GM12874 (cell line): ENCODE results near the gene SORCS2.
A peak's percentile ranks its signal among the peaks of the same experiment; 100 is the strongest.

Source experiments
- CTCF ChIP-seq: IDR thresholded peaks from 2 replicates; pipeline ENCODE4 v1.5.1; 2011; ENCODE audit warnings: low read depth, mild to moderate bottlenecking, control low read depth, low read length, moderate library complexity; ENCODE audit not compliant: insufficient read depth

Gene SORCS2

GRCh38 chr4:7193030-7193958 is 956 bp downstream of the SORCS2 start:
- TF ChIP-seq CTCF = no peak

- peak; percentile 44 for TF ChIP-seq CTCF
These were observed 2.2 kb downstream of the SORCS2 start for GRCh38 chr4:7194251-7195140.

GRCh38 chr4:7195141-7195515 is 2.8 kb downstream of the SORCS2 start:
- TF ChIP-seq CTCF = no peak

- no peak for TF ChIP-seq CTCF
These were observed 3.4 kb downstream of the SORCS2 start for GRCh38 chr4:7195546-7196287.

GRCh38 chr4:7196288-7196651 is 3.9 kb downstream of the SORCS2 start:
- no peak for TF ChIP-seq CTCF

- no peak for TF ChIP-seq CTCF
These were observed 4.4 kb downstream of the SORCS2 start for GRCh38 chr4:7196736-7197135.

- no peak for TF ChIP-seq CTCF
These were observed 5.6 kb downstream of the SORCS2 start for GRCh38 chr4:7197910-7198309.
